Ishikawa (cell line): ENCODE results near the gene TM4SF18.
A peak's percentile ranks its signal among the peaks of the same experiment; 100 is the strongest.

ENCODE experiments used
- CEBPB ChIP-seq: IDR thresholded peaks from 2 replicates; pipeline ENCODE4 v1.6.1; 2012
- CREB1 ChIP-seq: IDR thresholded peaks from 2 replicates; pipeline ENCODE4 v1.6.1; 2012; ENCODE audit warnings: low read depth
- EGR1 ChIP-seq: IDR thresholded peaks from 2 replicates; pipeline ENCODE4 v1.6.1; 2012
- EP300 ChIP-seq: IDR thresholded peaks from 2 replicates; pipeline ENCODE4 v1.6.1; 2012; ENCODE audit warnings: borderline replicate concordance
- FOXM1 ChIP-seq: IDR thresholded peaks from 2 replicates; pipeline ENCODE4 v1.6.1; 2012; ENCODE audit warnings: low read depth, borderline replicate concordance
- NFIC ChIP-seq: IDR thresholded peaks from 2 replicates; pipeline ENCODE4 v1.6.1; 2012
- RAD21 ChIP-seq: IDR thresholded peaks from 2 replicates; pipeline ENCODE4 v1.6.1; 2012; ENCODE audit warnings: low read depth
- TAF1 ChIP-seq: IDR thresholded peaks from 2 replicates; pipeline ENCODE4 v1.6.1; 2012; ENCODE audit warnings: low read depth, mild to moderate bottlenecking
- TCF12 ChIP-seq: IDR thresholded peaks from 2 replicates; pipeline ENCODE4 v1.6.1; 2012; ENCODE audit warnings: low read depth
- TEAD4 ChIP-seq: IDR thresholded peaks from 2 replicates; pipeline ENCODE4 v1.6.1; 2012
- YY1 ChIP-seq: IDR thresholded peaks from 2 replicates; pipeline ENCODE4 v1.6.1; 2012; ENCODE audit warnings: low read depth
- ZBTB7A ChIP-seq: IDR thresholded peaks from 2 replicates; pipeline ENCODE4 v1.6.1; 2012; ENCODE audit warnings: low read depth
- TF ChIP-seq, protein P1 (sequence below): IDR thresholded peaks from 2 replicates; pipeline ENCODE4 v1.6.1; 2012
- TF ChIP-seq, protein P2 (sequence below): IDR thresholded peaks from 2 replicates; pipeline ENCODE4 v1.6.1; 2012
- TF ChIP-seq, protein P3 (sequence below): IDR thresholded peaks from 2 replicates; pipeline ENCODE4 v1.6.1; 2012; ENCODE audit warnings: low read depth, mild to moderate bottlenecking

The TM4SF18 gene

DNA sequence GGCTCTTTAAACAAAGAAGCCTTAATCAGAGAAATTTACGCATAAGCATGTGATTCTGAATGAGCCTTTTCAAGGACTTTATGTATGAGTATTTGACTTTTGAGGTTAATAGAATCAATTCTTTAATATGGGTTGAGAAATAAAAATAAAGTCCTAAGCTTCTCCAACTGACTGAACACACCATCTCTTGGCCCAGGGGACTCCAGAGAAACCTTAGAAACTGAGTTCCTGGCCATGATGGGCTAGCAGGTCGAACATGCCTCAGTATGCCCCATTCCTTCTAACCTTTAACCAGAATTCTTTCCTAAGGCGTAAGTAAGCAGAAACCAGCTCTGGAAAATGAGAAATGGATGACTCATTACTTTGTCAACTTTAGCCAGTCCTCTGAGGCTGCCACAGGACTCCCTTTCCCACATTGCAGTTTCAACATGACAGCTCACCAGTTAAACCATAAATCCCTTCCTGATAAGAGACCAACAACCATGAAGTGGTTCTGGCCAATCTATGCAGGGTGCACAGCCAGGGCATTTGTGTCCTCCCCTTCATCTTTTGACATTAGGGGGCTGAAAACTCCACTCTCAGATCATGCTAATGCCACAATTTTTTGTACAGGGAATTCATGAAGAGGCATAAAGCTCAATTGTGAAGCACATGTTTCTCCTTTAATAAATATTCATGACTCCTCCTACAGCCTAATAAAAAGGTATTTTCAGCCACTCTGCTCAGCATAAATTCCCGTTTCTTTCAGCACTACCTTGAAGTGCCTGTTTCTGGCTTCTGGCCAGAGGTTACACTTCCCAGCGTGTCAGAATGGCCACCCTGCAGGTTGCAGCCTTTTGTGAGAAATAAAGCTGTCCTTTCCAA, 33.3 kb downstream of the TM4SF18 start:
- TF ChIP-seq, protein P1, sequence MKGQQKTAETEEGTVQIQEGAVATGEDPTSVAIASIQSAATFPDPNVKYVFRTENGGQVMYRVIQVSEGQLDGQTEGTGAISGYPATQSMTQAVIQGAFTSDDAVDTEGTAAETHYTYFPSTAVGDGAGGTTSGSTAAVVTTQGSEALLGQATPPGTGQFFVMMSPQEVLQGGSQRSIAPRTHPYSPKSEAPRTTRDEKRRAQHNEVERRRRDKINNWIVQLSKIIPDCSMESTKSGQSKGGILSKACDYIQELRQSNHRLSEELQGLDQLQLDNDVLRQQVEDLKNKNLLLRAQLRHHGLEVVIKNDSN = no peak
- TF ChIP-seq, protein P2, sequence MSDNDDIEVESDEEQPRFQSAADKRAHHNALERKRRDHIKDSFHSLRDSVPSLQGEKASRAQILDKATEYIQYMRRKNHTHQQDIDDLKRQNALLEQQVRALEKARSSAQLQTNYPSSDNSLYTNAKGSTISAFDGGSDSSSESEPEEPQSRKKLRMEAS = peak; percentile 30; the same call in 1 of the 2 replicates
- TF ChIP-seq NFIC (peak; percentile 94), TCF12 (peak; percentile 50; the same call in 1 of the 2 replicates), CREB1 (no peak), FOXM1 (peak; percentile 7; the same call in 1 of the 2 replicates), EP300 (peak; percentile 63), EGR1 (no peak)

DNA sequence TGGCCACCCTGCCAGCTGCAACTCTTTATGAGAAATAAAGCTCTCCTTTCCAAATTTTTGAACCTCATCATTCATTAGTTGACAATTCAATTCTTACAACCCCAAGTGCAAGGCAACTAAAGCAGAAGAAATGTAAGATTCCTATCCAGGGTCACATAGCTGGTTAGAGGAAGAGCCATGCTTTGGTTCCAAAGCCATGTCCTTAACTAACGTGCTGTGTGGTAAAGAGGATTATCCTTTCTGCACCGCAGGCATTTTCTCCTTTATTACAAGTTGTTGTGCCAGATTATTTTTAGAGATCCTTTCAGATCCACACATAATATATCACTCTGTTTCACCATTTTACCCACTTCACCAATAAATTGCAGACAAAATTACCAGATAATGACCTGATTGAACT, 36.5 kb downstream of the TM4SF18 start:
- TF ChIP-seq TAF1 = no peak
- no peak for TF ChIP-seq TCF12
- TF ChIP-seq, protein P1 = no peak
- TF ChIP-seq EP300 = no peak
- TF ChIP-seq, protein P3, sequence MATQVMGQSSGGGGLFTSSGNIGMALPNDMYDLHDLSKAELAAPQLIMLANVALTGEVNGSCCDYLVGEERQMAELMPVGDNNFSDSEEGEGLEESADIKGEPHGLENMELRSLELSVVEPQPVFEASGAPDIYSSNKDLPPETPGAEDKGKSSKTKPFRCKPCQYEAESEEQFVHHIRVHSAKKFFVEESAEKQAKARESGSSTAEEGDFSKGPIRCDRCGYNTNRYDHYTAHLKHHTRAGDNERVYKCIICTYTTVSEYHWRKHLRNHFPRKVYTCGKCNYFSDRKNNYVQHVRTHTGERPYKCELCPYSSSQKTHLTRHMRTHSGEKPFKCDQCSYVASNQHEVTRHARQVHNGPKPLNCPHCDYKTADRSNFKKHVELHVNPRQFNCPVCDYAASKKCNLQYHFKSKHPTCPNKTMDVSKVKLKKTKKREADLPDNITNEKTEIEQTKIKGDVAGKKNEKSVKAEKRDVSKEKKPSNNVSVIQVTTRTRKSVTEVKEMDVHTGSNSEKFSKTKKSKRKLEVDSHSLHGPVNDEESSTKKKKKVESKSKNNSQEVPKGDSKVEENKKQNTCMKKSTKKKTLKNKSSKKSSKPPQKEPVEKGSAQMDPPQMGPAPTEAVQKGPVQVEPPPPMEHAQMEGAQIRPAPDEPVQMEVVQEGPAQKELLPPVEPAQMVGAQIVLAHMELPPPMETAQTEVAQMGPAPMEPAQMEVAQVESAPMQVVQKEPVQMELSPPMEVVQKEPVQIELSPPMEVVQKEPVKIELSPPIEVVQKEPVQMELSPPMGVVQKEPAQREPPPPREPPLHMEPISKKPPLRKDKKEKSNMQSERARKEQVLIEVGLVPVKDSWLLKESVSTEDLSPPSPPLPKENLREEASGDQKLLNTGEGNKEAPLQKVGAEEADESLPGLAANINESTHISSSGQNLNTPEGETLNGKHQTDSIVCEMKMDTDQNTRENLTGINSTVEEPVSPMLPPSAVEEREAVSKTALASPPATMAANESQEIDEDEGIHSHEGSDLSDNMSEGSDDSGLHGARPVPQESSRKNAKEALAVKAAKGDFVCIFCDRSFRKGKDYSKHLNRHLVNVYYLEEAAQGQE = no peak
- no peak for TF ChIP-seq ZBTB7A

DNA sequence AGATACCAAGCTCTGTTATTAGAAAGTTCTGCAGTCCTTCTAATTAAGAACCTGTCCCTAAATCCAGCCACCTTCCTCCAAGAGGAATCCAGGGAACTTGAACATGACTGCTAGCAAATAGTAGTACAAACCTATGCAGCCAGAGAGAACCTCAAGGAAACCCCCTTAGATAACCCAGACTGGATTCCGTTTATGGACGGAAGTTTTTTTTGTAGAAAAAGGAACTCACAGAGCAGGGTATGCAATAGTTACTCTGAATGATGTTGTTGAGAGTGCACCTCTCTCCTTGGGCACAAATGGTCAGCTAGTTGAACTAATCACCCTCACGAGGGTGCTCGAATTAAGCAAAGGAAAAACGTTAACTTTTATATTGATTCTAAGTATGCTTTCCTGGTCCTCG, 40.8 kb downstream of the TM4SF18 start:
- TF ChIP-seq RAD21 = no peak
- TF ChIP-seq, protein P3 = no peak

DNA sequence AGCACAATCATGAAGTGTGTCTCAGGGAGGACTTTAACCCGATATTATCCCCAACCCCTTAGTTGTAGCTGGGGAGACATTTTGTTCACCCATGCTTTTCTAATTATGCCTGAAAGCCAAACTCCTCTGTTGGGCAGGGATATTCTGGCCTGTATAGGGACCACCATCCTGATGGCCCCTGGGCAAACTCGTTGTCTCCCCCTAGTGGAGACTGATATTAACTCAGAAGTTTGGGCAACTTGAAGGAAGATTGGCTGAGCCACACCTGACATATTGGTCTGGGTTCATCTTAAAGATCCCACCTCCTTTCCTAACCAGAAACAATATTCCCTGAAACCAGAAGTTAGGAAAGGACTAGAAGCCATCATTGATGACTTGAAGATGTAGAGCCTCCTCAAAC, 42.3 kb downstream of the TM4SF18 start:
- TF ChIP-seq TCF12 (no peak), NFIC (no peak), TAF1 (no peak), ZBTB7A (no peak), RAD21 (peak; percentile 33)
- TF ChIP-seq, protein P2 = no peak

DNA sequence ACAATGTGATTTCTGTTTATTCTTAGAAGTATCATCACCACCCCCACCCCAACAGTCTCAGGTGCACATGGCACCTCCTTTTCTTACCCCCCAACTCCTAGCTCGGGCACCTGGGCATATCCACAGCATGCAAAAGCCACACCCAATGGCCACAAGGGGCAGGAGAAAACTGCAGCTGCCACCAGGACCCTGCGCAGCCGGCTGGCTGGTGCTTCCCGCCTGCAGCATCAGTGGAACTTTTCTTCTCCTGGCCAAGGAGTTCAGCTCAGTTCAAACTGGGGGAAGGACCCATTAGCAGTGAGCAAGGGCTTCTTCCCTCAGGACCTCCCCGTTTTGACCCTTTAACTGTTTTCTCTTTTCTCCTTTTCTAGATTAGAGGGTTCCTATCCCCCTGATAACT, 44.8 kb downstream of the TM4SF18 start:
- TF ChIP-seq EGR1 = no peak
- no peak for TF ChIP-seq TEAD4
- TF ChIP-seq RAD21 = no peak
- TF ChIP-seq, protein P3 = no peak
- TF ChIP-seq CEBPB = no peak
- TF ChIP-seq EP300 = no peak
- TF ChIP-seq CREB1 = no peak
- TF ChIP-seq YY1 = no peak
- no peak for TF ChIP-seq TCF12
- TF ChIP-seq, protein P1 = no peak
- TF ChIP-seq, protein P2 = no peak
- TF ChIP-seq FOXM1 = no peak
